MM.1S (cell line): ENCODE measurements around the gene HSPG2.

Experiments used
- CTCF ChIP-seq: fragments of 300-600 bp; sonication (generic); IDR thresholded peaks from 2 replicates; pipeline ENCODE4 v1.5.1; 2016; ENCODE audit warnings: antibody characterized with exemption, low read length, mixed read lengths
- EZH2 ChIP-seq: fragments of 300-600 bp; sonication (generic); optimal IDR thresholded peaks from 2 replicates; pipeline ENCODE3; 2017; ENCODE audit warnings: low read depth, mild to moderate bottlenecking, antibody characterized with exemption, low read length, mixed read lengths

DNA sequence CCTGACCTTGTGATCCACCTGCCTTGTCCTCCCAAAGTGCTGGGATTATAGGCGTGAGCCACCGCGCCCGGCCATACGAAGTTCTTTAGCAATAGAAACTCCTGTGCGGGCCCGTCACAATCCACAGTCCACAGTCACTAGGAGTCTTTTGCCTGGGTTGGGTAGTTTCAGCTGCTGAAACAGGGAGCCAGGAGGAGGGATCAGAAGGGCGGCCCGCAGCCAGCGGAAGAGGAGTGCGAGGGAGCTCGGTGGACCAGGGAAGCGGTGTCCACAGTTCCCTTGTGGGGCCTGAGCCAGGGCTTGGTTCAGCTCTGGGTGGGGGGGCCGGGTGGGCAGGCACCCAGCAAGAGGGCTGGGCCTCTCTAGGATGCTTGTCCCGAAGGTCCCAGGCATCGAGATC, 17.9 kb upstream of the HSPG2 start:
- TF ChIP-seq CTCF (no peak), EZH2 (no peak)
